Neural cell (in vitro differentiated cells): Measurements from ENCODE around the gene BCKDHB. TPM values are rescaled to one million over a fixed set of nuclear protein-coding genes. Genes with fewer than 3 reads are reported as not detected.

Experiments used
- H2AFZ ChIP-seq: fragments of 200-600, 300-800 bp; sonication (generic), shearing (Covaris generic); 2 replicates; pipeline ENCODE4 v1.6.0; 2014; ENCODE audit warnings: low read depth, mild to moderate bottlenecking, antibody characterized with exemption, low read length, moderate library complexity
- H3F3A ChIP-seq: fragments of 200-600 bp; shearing (Covaris generic); 2 replicates; pipeline ENCODE4 v1.6.1; 2016; ENCODE audit warnings: mild to moderate bottlenecking, moderate library complexity, mixed read lengths, antibody characterized with exemption, low read length; ENCODE audit not compliant: insufficient read depth, poor library complexity, severe bottlenecking
- H3K27ac ChIP-seq: fragments of 200-600, 300-800 bp; sonication (generic), shearing (Covaris generic); 2 replicates; pipeline ENCODE4 v1.5.1; 2014; ENCODE audit warnings: mild to moderate bottlenecking, low read length, moderate library complexity
- H3K27me3 ChIP-seq: fragments of 300-800, 200-600 bp; sonication (generic), shearing (Covaris generic); 2 replicates; pipeline ENCODE4 v1.6.0; 2014; ENCODE audit warnings: mild to moderate bottlenecking, low read depth, low read length, moderate library complexity; ENCODE audit not compliant: insufficient read depth
- H3K36me3 ChIP-seq: fragments of 300-800, 200-600 bp; sonication (generic), shearing (Covaris generic); 2 replicates; pipeline ENCODE4 v1.5.1; 2014; ENCODE audit warnings: mild to moderate bottlenecking, antibody characterized with exemption, low read length, moderate library complexity; ENCODE audit not compliant: insufficient read depth
- H3K4me2 ChIP-seq: fragments of 300-800, 200-600 bp; sonication (generic), shearing (Covaris generic); 2 replicates; pipeline ENCODE4 v1.6.0; 2014; ENCODE audit warnings: mild to moderate bottlenecking, low read length
- H3K4me3 ChIP-seq: fragments of 300-800, 200-600 bp; sonication (generic), shearing (Covaris generic); 2 replicates; pipeline ENCODE4 v1.5.1; 2014; ENCODE audit warnings: mild to moderate bottlenecking, low read length, moderate library complexity
- H3K79me2 ChIP-seq: fragments of 200-600 bp; shearing (Covaris generic); replicated peaks from 2 replicates; pipeline ENCODE4 v1.6.0; 2014; ENCODE audit warnings: mild to moderate bottlenecking, low read length, moderate library complexity; ENCODE audit not compliant: insufficient read depth
- H3K9ac ChIP-seq: fragments of 300-800, 200-600 bp; sonication (generic), shearing (Covaris generic); 2 replicates; pipeline ENCODE4 v1.6.1; 2016; ENCODE audit warnings: mild to moderate bottlenecking, low read length, mixed read lengths
- H3K9me2 ChIP-seq: fragments of 200-600 bp; shearing (Covaris generic); 2 replicates; pipeline ENCODE4 v1.6.1; 2016; ENCODE audit warnings: mild to moderate bottlenecking, low read length, mixed read lengths; ENCODE audit not compliant: insufficient read depth
- H3K9me3 ChIP-seq: fragments of 200-600, 300-800 bp; sonication (generic), shearing (Covaris generic); 2 replicates; pipeline ENCODE4 v1.6.1; 2016; ENCODE audit warnings: mild to moderate bottlenecking, mixed run types, low read length, moderate library complexity, mixed read lengths
- H4K20me1 ChIP-seq: fragments of 200-600 bp; shearing (Covaris generic); 2 replicates; pipeline ENCODE4 v1.6.1; 2016; ENCODE audit warnings: mild to moderate bottlenecking, mixed run types; ENCODE audit not compliant: insufficient read depth
- CTCF ChIP-seq: fragments of 450-650 bp; IDR thresholded peaks from 2 replicates; pipeline ENCODE4 v1.5.1; 2014; ENCODE audit warnings: antibody characterized with exemption, mild to moderate bottlenecking, moderate library complexity; ENCODE audit not compliant: poor library complexity, severe bottlenecking
- EP300 ChIP-seq: fragments of 450-650 bp; conservative IDR thresholded peaks from 2 replicates; pipeline ENCODE4 v1.6.1; 2014; ENCODE audit warnings: antibody characterized with exemption, mild to moderate bottlenecking, moderate library complexity; ENCODE audit not compliant: poor library complexity, severe bottlenecking
- EZH2 ChIP-seq: fragments of 200-600, 300-800 bp; shearing (Covaris generic), sonication (generic); IDR thresholded peaks from 2 replicates; pipeline ENCODE4 v1.6.1; 2014; ENCODE audit warnings: antibody characterized with exemption, low read length, borderline replicate concordance, mild to moderate bottlenecking; ENCODE audit not compliant: insufficient read depth, poor library complexity, severe bottlenecking
- MXI1 ChIP-seq: fragments of 450-650 bp; conservative IDR thresholded peaks from 2 replicates; pipeline ENCODE4 v1.6.1; 2014; ENCODE audit warnings: antibody characterized with exemption, mild to moderate bottlenecking; ENCODE audit not compliant: poor library complexity, severe bottlenecking
- POLR2AphosphoS5 ChIP-seq: IDR thresholded peaks from 2 replicates; pipeline ENCODE4 v1.6.1; 2012
- RAD21 ChIP-seq: fragments of 450-650 bp; conservative IDR thresholded peaks from 2 replicates; pipeline ENCODE4 v1.6.1; 2014; ENCODE audit warnings: antibody characterized with exemption, mild to moderate bottlenecking, moderate library complexity
- SMC3 ChIP-seq: fragments of 450-650 bp; conservative IDR thresholded peaks from 2 replicates; pipeline ENCODE4 v1.6.1; 2014; ENCODE audit warnings: antibody characterized with exemption, mild to moderate bottlenecking, moderate library complexity; ENCODE audit not compliant: poor library complexity
- TAF1 ChIP-seq: IDR thresholded peaks from 2 replicates; pipeline ENCODE4 v1.6.1; 2012; ENCODE audit warnings: low read depth
- polyA plus RNA-seq: library from polyadenylated mRNA; depleted of rRNA; stranded (reverse); fragments of >200 nt; gene quantifications from 2 replicates; pipeline ENCODE4 v1.2.3, GENCODE V29; 2014
- TF ChIP-seq, protein P1 (sequence below): IDR thresholded peaks from 2 replicates; pipeline ENCODE4 v1.6.1; 2012; ENCODE audit warnings: borderline replicate concordance

Gene BCKDHB
- polyA plus RNA-seq, 1 donor from 2014 or later: 16.1 TPM

- H4K20me1 ChIP-seq: no peaks in the 10 kb centered on the region
- H3K27me3 ChIP-seq: no peaks in the 10 kb centered on the region
- no peak overlapping the region for H3K27ac ChIP-seq
- no peaks in the 10 kb centered on the region for H3K9me2 ChIP-seq
- H3K79me2 ChIP-seq: no peaks in the 10 kb centered on the region
- no peak overlapping the region for H3K4me2 ChIP-seq
- no peak for TF ChIP-seq EP300
- TF ChIP-seq, protein P1, sequence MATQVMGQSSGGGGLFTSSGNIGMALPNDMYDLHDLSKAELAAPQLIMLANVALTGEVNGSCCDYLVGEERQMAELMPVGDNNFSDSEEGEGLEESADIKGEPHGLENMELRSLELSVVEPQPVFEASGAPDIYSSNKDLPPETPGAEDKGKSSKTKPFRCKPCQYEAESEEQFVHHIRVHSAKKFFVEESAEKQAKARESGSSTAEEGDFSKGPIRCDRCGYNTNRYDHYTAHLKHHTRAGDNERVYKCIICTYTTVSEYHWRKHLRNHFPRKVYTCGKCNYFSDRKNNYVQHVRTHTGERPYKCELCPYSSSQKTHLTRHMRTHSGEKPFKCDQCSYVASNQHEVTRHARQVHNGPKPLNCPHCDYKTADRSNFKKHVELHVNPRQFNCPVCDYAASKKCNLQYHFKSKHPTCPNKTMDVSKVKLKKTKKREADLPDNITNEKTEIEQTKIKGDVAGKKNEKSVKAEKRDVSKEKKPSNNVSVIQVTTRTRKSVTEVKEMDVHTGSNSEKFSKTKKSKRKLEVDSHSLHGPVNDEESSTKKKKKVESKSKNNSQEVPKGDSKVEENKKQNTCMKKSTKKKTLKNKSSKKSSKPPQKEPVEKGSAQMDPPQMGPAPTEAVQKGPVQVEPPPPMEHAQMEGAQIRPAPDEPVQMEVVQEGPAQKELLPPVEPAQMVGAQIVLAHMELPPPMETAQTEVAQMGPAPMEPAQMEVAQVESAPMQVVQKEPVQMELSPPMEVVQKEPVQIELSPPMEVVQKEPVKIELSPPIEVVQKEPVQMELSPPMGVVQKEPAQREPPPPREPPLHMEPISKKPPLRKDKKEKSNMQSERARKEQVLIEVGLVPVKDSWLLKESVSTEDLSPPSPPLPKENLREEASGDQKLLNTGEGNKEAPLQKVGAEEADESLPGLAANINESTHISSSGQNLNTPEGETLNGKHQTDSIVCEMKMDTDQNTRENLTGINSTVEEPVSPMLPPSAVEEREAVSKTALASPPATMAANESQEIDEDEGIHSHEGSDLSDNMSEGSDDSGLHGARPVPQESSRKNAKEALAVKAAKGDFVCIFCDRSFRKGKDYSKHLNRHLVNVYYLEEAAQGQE: no peak
- no peak overlapping the region for H3K9ac ChIP-seq
- no peak overlapping the region for H2AFZ ChIP-seq
- H3F3A ChIP-seq: no peaks in the 10 kb centered on the region
- no peaks in the 10 kb centered on the region for H3K9me3 ChIP-seq
- no peaks in the 10 kb centered on the region for H3K36me3 ChIP-seq
- H3K4me3 ChIP-seq: no peak overlapping the region
Observed at GRCh38 chr6:80154160-80154559, 47.7 kb downstream of the BCKDHB start.

DNA sequence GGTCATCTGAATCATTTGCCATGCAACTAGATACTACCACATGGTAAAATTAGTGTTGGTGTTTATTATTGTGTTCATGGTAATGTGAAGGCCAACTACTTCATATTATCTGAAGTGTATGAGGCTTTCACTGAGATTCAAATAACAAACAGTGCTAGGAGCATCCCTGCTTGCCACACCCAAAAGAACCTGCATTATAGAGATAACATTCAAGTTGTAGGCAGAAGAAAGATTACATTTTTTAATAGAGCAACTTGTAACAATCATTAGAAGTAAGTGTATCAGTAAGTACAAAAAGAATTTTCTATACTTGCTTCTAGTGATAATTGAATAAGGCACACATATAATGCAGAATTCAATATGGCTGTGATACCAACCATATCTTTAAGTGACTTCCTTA, 49.8 kb downstream of the BCKDHB start:
- Histone ChIP-seq H3K4me3 (no peak overlapping the region), H3K9me3 (no peaks in the 10 kb centered on the region), H2AFZ (no peak overlapping the region), H3K27ac (no peak overlapping the region), H4K20me1 (no peaks in the 10 kb centered on the region), H3K4me2 (no peak overlapping the region), H3K79me2 (no peaks in the 10 kb centered on the region), H3F3A (no peaks in the 10 kb centered on the region), H3K27me3 (no peaks in the 10 kb centered on the region), H3K9ac (no peak overlapping the region), H3K36me3 (no peaks in the 10 kb centered on the region), H3K9me2 (no peaks in the 10 kb centered on the region)
- no peak for TF ChIP-seq EZH2
- no peak for TF ChIP-seq SMC3
- TF ChIP-seq, protein P1: no peak
- no peak for TF ChIP-seq MXI1
- TF ChIP-seq TAF1: no peak
- TF ChIP-seq POLR2AphosphoS5: no peak
- no peak for TF ChIP-seq RAD21
- TF ChIP-seq CTCF: no peak
